BJ (cell line): ENCODE data around the gene DPPA5. TPM values are rescaled to one million over a fixed set of nuclear protein-coding genes. Genes with fewer than 3 reads are reported as not detected.

Experiments used
- CTCF ChIA-PET: fragments of 350-600 bp; formaldehyde crosslinking; extraction: SDS; loops from one replicate; lab custom pipeline; 2021; ENCODE audit warnings: antibody characterized with exemption, inconsistent platforms; lab: Yijun Ruan, JAX
- POLR2A ChIA-PET: fragments of 300-600 bp; sonication (Branson Sonifier 250); formaldehyde crosslinking; extraction: SDS; loops from one replicate; lab custom pipeline; 2021; ENCODE audit warnings: antibody characterized with exemption; lab: Charles Lee
- DNase-seq: peaks from one replicate; pipeline ENCODE4 v3.0.0-alpha.2; 2011; ENCODE audit warnings: low read depth
- H3K27me3 ChIP-seq: 2 replicates; pipeline ENCODE4 v1.6.0; 2011; ENCODE audit warnings: low read length; ENCODE audit not compliant: control insufficient read depth, insufficient read depth
- H3K36me3 ChIP-seq: 2 replicates; pipeline ENCODE4 v1.5.1; 2011; ENCODE audit warnings: low read length; ENCODE audit not compliant: control insufficient read depth, insufficient read depth
- H3K4me3 ChIP-seq: 2 replicates; pipeline ENCODE4 v1.5.1; 2011; ENCODE audit warnings: low read depth, mild to moderate bottlenecking, control low read depth, low read length
- polyA plus RNA-seq: library from polyadenylated mRNA; depleted of rRNA; stranded (reverse); fragments of >200 nt; gene quantifications from 2 replicates; pipeline ENCODE4 v1.2.3, GENCODE V29; 2011
- TF ChIP-seq, protein P1 (sequence below): IDR thresholded peaks from 2 replicates; pipeline ENCODE4 v1.5.1; 2011; ENCODE audit warnings: low read depth, mild to moderate bottlenecking, control low read depth, inconsistent platforms, low read length, moderate library complexity; ENCODE audit not compliant: insufficient read depth

DPPA5 gene
- polyA plus RNA-seq, 1 experiment = not detected

DNA sequence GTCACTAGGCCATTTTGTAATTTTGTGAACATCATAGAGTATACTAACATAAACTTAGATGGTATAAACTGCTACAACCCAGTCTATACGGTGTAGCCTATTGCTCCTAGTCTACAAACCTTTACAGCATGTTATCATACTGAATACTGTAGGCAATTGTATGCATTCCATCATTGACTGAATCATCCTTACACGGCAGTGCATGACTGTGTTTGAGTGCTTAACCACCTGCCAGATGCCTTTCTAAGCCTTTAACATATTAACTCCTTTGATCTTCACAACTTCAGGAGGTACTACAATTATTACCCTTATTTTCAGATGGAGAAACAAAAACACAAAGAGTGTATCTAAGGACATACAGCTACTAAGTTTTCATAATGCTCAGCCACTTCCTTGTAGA lies 14.0 kb downstream of the DPPA5 start:
- peaks cover 1% of the 10 kb centered on the region; the same call in 1 of the 2 replicates for H3K27me3 ChIP-seq
- H3K36me3 ChIP-seq = no peaks in the 10 kb centered on the region
- POLR2A ChIA-PET = no interaction called here
- TF ChIP-seq, protein P1, sequence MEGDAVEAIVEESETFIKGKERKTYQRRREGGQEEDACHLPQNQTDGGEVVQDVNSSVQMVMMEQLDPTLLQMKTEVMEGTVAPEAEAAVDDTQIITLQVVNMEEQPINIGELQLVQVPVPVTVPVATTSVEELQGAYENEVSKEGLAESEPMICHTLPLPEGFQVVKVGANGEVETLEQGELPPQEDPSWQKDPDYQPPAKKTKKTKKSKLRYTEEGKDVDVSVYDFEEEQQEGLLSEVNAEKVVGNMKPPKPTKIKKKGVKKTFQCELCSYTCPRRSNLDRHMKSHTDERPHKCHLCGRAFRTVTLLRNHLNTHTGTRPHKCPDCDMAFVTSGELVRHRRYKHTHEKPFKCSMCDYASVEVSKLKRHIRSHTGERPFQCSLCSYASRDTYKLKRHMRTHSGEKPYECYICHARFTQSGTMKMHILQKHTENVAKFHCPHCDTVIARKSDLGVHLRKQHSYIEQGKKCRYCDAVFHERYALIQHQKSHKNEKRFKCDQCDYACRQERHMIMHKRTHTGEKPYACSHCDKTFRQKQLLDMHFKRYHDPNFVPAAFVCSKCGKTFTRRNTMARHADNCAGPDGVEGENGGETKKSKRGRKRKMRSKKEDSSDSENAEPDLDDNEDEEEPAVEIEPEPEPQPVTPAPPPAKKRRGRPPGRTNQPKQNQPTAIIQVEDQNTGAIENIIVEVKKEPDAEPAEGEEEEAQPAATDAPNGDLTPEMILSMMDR = no peak
- DNase-seq = no peak
- CTCF ChIA-PET = interaction anchor here (1.2 kb wide), 1 partner anchor 11 kb away, joined by 5 read pairs; no protein-coding TSS in a partner anchor
- no peak overlapping the region for H3K4me3 ChIP-seq

DNA sequence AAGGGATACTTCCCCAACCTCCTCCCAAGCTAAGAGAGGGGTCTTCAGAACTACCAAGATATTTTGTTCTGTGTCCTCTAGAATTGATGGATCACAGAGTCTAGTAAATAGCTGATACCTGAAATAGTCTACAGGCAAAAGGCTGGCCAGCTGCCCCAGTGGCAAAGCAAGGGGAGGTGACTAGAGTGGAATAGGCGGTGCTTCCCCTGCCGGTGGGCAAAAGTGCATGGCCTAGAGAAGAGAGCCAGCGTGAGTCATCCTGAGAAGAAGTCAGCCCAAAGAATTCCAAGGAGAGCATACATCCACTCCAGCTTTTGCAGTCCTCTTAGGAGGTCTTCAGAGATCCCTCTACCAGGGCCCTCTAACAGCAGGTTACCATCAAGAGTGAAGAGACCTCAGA lies 14.7 kb downstream of the DPPA5 start:
- ChIA-PET CTCF (interaction anchor here (2.3 kb wide), 1 partner anchor 12 kb away, joined by 13 read pairs; no protein-coding TSS in a partner anchor), POLR2A (no interaction called here)
- peaks cover 1% of the 10 kb centered on the region; the same call in 1 of the 2 replicates for H3K27me3 ChIP-seq
- H3K4me3 ChIP-seq = no peak overlapping the region
- TF ChIP-seq, protein P1 = no peak
- no peak for DNase-seq
- no peaks in the 10 kb centered on the region for H3K36me3 ChIP-seq

DNA sequence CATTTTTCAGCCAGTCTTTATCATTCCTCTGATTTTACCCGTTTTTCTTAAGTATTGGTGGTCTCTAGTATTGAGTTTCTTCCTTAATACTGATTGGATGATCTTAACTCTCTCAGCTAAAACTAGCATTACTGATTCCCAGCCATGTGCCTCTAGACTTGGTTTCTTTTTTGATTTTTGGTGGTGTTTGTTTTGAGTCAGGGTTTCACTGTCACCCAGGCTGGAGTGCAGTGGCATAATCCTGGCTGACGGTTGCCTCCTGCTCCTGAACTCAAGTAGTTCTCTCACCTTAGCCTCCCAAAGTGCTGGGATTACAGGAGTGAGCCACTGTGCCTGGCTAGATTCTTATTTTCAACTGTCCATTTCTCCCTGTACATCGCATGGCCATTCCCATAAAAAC lies 24.9 kb downstream of the DPPA5 start:
- POLR2A ChIA-PET = no interaction called here
- H3K27me3 ChIP-seq = peaks cover 1% of the 10 kb centered on the region; the same call in 1 of the 2 replicates
- no peaks in the 10 kb centered on the region for H3K36me3 ChIP-seq
- H3K4me3 ChIP-seq = no peak overlapping the region
- no peak for DNase-seq
- CTCF ChIA-PET = interaction anchor here (0.6 to 8.9 kb wide), 7 partner anchors 11 to 1794 kb away, joined by 3 to 107 read pairs (median 3); no protein-coding TSS in a partner anchor
- TF ChIP-seq, protein P1 = no peak

DNA sequence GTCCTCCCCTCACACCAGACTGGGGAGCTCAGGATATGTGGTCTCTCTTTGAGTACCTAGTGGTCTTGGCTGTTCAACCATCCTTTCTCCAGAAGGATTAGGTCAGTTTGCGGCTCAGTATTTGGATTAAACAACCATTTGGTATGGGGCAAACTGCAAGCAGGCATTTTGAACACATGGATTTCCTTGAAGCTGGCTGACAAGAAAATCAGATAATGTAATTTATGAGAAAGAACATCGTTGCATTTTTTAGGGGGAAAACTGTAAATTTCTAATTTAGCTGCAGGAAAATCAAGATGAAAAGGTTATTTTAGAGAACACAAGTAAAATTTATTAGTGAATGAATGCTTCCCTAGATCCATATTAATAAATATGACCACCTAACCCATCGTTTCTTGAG lies 25.3 kb downstream of the DPPA5 start:
- Histone ChIP-seq H3K4me3 (no peak overlapping the region), H3K27me3 (peaks cover 1% of the 10 kb centered on the region; the same call in 1 of the 2 replicates), H3K36me3 (no peaks in the 10 kb centered on the region)
- CTCF ChIA-PET = interaction anchor here (0.6 to 8.9 kb wide), 10 partner anchors 12 to 1794 kb away, joined by 3 to 107 read pairs (median 3); no protein-coding TSS in a partner anchor
- POLR2A ChIA-PET = no interaction called here
- TF ChIP-seq, protein P1 = no peak
- DNase-seq = no peak

DNA sequence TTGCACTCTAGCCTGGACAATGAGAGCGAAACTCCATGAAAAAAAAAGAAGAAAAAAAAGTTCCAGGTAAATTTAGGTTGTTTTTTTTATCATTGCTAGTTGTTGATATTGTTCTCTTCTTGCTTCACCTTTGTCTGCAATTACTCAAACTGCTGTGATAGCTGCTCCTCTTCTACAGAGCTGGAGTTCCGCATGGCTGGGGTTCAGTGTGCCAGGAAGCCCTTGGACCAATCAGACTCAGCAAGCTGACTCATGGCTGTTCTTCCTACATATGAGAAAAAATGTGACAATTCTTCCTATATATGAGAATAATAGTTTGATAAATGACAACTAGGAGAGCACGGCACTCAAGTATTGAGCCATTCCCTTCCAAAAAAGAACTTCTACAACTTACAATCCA lies 28.4 kb downstream of the DPPA5 start:
- H3K4me3 ChIP-seq = no peak overlapping the region
- no peaks in the 10 kb centered on the region for H3K27me3 ChIP-seq
- TF ChIP-seq, protein P1 = no peak
- ChIA-PET CTCF (interaction anchor here (0.6 to 8.9 kb wide), 5 partner anchors 13 to 715 kb away, joined by 3 to 107 read pairs (median 4); no protein-coding TSS in a partner anchor), POLR2A (no interaction called here)
- no peak for DNase-seq
- H3K36me3 ChIP-seq = no peaks in the 10 kb centered on the region
